Ovary (tissue), 3 donors: ENCODE data around the gene MEAK7.

Experiments
- EP300 ChIP-seq: sonication (generic); formaldehyde crosslinking; IDR thresholded peaks from one replicate; pipeline ENCODE4 v1.6.1; 2017; ENCODE audit warnings: antibody characterized with exemption
- POLR2A ChIP-seq: fragments of 450-650 bp; IDR thresholded peaks from one replicate; pipeline ENCODE4 v1.6.1; 2017; ENCODE audit warnings: antibody characterized with exemption, mild to moderate bottlenecking, moderate library complexity
- TF ChIP-seq, protein P1 (sequence below), 3 donors: fragments of 450-650 bp in 2 of 3; fragments of 200-600 bp in 1 of 3; IDR thresholded peaks; one replicate each; pipeline versions ENCODE4 v1.5.1 to v1.8.0; 2016 to 2022; ENCODE audit warnings: antibody characterized with exemption in 3 of 3, mild to moderate bottlenecking in 1 of 3
- donor health status: DM: no; HTN: no; CAD: no.

DNA sequence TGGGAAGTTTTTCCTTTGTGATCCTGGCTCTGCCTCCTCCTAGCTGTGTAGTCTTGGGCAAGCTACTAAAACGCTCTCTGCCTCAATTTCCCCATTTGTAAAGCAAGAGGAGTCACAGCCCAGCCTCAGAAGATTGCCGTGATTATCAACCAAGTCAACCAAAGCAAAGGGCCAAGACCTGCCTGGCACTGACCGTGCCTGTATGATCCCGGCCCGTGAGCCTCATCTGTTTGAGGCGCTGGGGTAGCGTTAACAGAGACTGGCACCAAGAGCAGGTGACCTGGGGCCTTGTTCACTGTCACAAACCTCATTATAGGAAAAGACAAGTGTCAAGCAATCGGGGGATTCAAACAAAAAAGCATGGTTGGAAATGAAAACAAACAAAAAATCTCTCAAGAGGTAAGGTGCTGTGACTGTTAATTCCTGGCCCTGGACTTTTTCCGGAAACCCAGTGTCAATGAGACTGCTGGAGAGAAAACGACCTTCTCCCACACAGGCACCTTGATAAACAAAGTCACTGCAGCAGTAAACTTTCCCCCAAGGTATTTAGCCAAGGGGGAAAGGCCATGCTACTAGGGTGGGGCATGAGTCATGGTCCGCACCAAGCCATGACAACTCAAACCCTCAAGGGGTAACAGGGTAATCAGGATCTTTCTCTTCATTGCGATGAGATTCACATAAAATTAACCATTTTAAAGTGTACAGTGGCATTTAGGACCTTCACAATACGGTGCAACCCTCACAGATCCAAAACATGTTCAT, 5.4 kb downstream of the MEAK7 start:
- TF ChIP-seq, protein P1, sequence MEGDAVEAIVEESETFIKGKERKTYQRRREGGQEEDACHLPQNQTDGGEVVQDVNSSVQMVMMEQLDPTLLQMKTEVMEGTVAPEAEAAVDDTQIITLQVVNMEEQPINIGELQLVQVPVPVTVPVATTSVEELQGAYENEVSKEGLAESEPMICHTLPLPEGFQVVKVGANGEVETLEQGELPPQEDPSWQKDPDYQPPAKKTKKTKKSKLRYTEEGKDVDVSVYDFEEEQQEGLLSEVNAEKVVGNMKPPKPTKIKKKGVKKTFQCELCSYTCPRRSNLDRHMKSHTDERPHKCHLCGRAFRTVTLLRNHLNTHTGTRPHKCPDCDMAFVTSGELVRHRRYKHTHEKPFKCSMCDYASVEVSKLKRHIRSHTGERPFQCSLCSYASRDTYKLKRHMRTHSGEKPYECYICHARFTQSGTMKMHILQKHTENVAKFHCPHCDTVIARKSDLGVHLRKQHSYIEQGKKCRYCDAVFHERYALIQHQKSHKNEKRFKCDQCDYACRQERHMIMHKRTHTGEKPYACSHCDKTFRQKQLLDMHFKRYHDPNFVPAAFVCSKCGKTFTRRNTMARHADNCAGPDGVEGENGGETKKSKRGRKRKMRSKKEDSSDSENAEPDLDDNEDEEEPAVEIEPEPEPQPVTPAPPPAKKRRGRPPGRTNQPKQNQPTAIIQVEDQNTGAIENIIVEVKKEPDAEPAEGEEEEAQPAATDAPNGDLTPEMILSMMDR (IDR thresholded peaks at IDR 0.05) = no peak
- no peak for TF ChIP-seq POLR2A
- TF ChIP-seq EP300 = no peak
